Neural crest cell (in vitro differentiated cells): Measurements from ENCODE around the gene RTN4R. TPM values are rescaled to one million over a fixed set of nuclear protein-coding genes. Genes with fewer than 3 reads are reported as not detected.

Experiments used
- DNase-seq: peaks from one replicate; pipeline ENCODE4 v3.0.0; 2021; ENCODE audit warnings: low read depth, mixed read lengths, low spot score
- H3K27ac Mint-ChIP-seq: one replicate; pipeline ENCODE4 v1.8.0; 2021; ENCODE audit warnings: mild to moderate bottlenecking, mixed read lengths; ENCODE audit not compliant: unreplicated experiment
- H3K27me3 Mint-ChIP-seq: 2 replicates; pipeline ENCODE4 v1.8.0; 2021; ENCODE audit warnings: low read depth, mild to moderate bottlenecking, mixed read lengths
- H3K36me3 Mint-ChIP-seq: 2 replicates; pipeline ENCODE4 v1.8.0; 2021; ENCODE audit warnings: low read depth, mild to moderate bottlenecking, mixed read lengths
- H3K4me1 Mint-ChIP-seq: 2 replicates; pipeline ENCODE4 v1.8.0; 2021; ENCODE audit warnings: mixed read lengths
- H3K4me3 Mint-ChIP-seq: one replicate; pipeline ENCODE4 v1.8.0; 2021; ENCODE audit warnings: mild to moderate bottlenecking, mixed read lengths
- H3K9me3 Mint-ChIP-seq: 2 replicates; pipeline ENCODE4 v1.8.0; 2021; ENCODE audit warnings: mixed read lengths
- CTCF ChIP-seq: fragments of 200-600 bp; sonication (generic); conservative IDR thresholded peaks from 2 replicates; pipeline ENCODE4 v1.5.0; 2021; ENCODE audit warnings: antibody characterized with exemption, mild to moderate bottlenecking
- total RNA-seq: library from RNA; stranded (reverse); gene quantifications from 2 replicates; pipeline ENCODE4 v1.2.1, GENCODE V29; 2021

The RTN4R gene
- total RNA-seq, 1 donor from 2014 or later: 19.0 TPM

- no peak for DNase-seq
- Mint-ChIP-seq H3K36me3 (no peaks in the 10 kb centered on the region), H3K27me3 (peaks cover 23% of the 10 kb centered on the region), H3K27ac (no peak overlapping the region), H3K4me1 (no peaks in the 10 kb centered on the region), H3K4me3 (no peak overlapping the region), H3K9me3 (no peaks in the 10 kb centered on the region)
- no peak for TF ChIP-seq CTCF
These were observed 24.6 kb upstream of the RTN4R start for GRCh38 chr22:20292673-20293232.

- no peak overlapping the region for H3K27ac Mint-ChIP-seq
- no peaks in the 10 kb centered on the region for H3K4me1 Mint-ChIP-seq
- no peak for TF ChIP-seq CTCF
- H3K9me3 Mint-ChIP-seq: no peaks in the 10 kb centered on the region
- no peaks in the 10 kb centered on the region for H3K36me3 Mint-ChIP-seq
- DNase-seq: no peak
- H3K27me3 Mint-ChIP-seq: peaks cover 17% of the 10 kb centered on the region
- no peak overlapping the region for H3K4me3 Mint-ChIP-seq
These were observed 24.0 kb upstream of the RTN4R start for GRCh38 chr22:20292108-20292507.

GRCh38 chr22:20291604-20292063, 23.5 kb upstream of the RTN4R start:
- no peaks in the 10 kb centered on the region for H3K4me1 Mint-ChIP-seq
- TF ChIP-seq CTCF: no peak
- DNase-seq: no peak
- H3K36me3 Mint-ChIP-seq: no peaks in the 10 kb centered on the region
- H3K4me3 Mint-ChIP-seq: no peak overlapping the region
- no peaks in the 10 kb centered on the region for H3K9me3 Mint-ChIP-seq
- H3K27me3 Mint-ChIP-seq: peaks cover 12% of the 10 kb centered on the region
- H3K27ac Mint-ChIP-seq: no peak overlapping the region

GRCh38 chr22:20291249-20291586, 23.1 kb upstream of the RTN4R start:
- Mint-ChIP-seq H3K27ac (no peak overlapping the region), H3K4me1 (no peaks in the 10 kb centered on the region), H3K4me3 (no peak overlapping the region), H3K36me3 (no peaks in the 10 kb centered on the region), H3K27me3 (peaks cover 9% of the 10 kb centered on the region), H3K9me3 (no peaks in the 10 kb centered on the region)
- no peak for DNase-seq
- no peak for TF ChIP-seq CTCF

GRCh38 chr22:20290578-20291248, 22.6 kb upstream of the RTN4R start:
- Mint-ChIP-seq H3K4me1 (no peaks in the 10 kb centered on the region), H3K27ac (no peak overlapping the region), H3K36me3 (no peaks in the 10 kb centered on the region), H3K9me3 (no peaks in the 10 kb centered on the region), H3K27me3 (peaks cover 6% of the 10 kb centered on the region), H3K4me3 (no peak overlapping the region)
- DNase-seq: no peak
- TF ChIP-seq CTCF: no peak
